ENCODE measurements around the gene ADCY2.

The ADCY2 gene

GRCh38 chr5:7495131-7495517, 99.2 kb downstream of the ADCY2 start:
- Histone ChIP-seq H3K36me3 (replicated peaks; ENCODE audit: low read depth, low read length) (no peaks in the 10 kb centered on the region), H2AFZ (ENCODE audit: low read depth, low read length) (no peak overlapping the region), H4K20me1 (ENCODE audit: insufficient read depth, low read length) (no peaks in the 10 kb centered on the region), H3K4me2 (ENCODE audit: low read length) (no peak overlapping the region), H3K9ac (ENCODE audit: low read length) (no peak overlapping the region), H3K4me3 (ENCODE audit: low read length) (no peak overlapping the region), H3K4me1 (ENCODE audit: low read length) (no peaks in the 10 kb centered on the region), H3K27me3 (ENCODE audit: low read depth, low read length) (no peaks in the 10 kb centered on the region), H3K27ac (ENCODE audit: low read length) (no peak overlapping the region), H3K79me2 (ENCODE audit: low read length) (no peaks in the 10 kb centered on the region), H3K9me3 (ENCODE audit: insufficient read depth, low read length) (no peaks in the 10 kb centered on the region)
- TF ChIP-seq CTCF (IDR thresholded peaks at IDR 0.05; ENCODE audit: low read depth, low read length) (no peak), EZH2phosphoT487 (IDR thresholded peaks at IDR 0.05; ENCODE audit: low read depth) (no peak)

GRCh38 chr5:7500256-7500655, 104.3 kb downstream of the ADCY2 start:
- no peaks in the 10 kb centered on the region for H4K20me1 ChIP-seq (ENCODE audit: insufficient read depth, low read length)
- no peaks in the 10 kb centered on the region for H3K36me3 ChIP-seq (replicated peaks; ENCODE audit: low read depth, low read length)
- no peak overlapping the region for H3K9ac ChIP-seq (ENCODE audit: low read length)
- H3K27ac ChIP-seq (ENCODE audit: low read length): no peak overlapping the region
- H3K4me1 ChIP-seq (ENCODE audit: low read length): no peaks in the 10 kb centered on the region
- no peaks in the 10 kb centered on the region for H3K27me3 ChIP-seq (ENCODE audit: low read depth, low read length)
- TF ChIP-seq CTCF (IDR thresholded peaks at IDR 0.05; ENCODE audit: low read depth, low read length): no peak
- H3K4me3 ChIP-seq (ENCODE audit: low read length): no peak overlapping the region
- H3K9me3 ChIP-seq (ENCODE audit: insufficient read depth, low read length): no peaks in the 10 kb centered on the region
- H2AFZ ChIP-seq (ENCODE audit: low read depth, low read length): no peak overlapping the region
- no peak overlapping the region for H3K4me2 ChIP-seq (ENCODE audit: low read length)
- no peaks in the 10 kb centered on the region for H3K79me2 ChIP-seq (ENCODE audit: low read length)

- Histone ChIP-seq H3K79me2 (ENCODE audit: low read length) (no peaks in the 10 kb centered on the region), H3K4me1 (ENCODE audit: low read length) (no peaks in the 10 kb centered on the region), H3K27ac (ENCODE audit: low read length) (no peak overlapping the region), H3K9me3 (ENCODE audit: insufficient read depth, low read length) (no peaks in the 10 kb centered on the region), H3K4me3 (ENCODE audit: low read length) (no peak overlapping the region), H4K20me1 (ENCODE audit: insufficient read depth, low read length) (no peaks in the 10 kb centered on the region), H3K9ac (ENCODE audit: low read length) (no peak overlapping the region), H3K4me2 (ENCODE audit: low read length) (no peak overlapping the region), H2AFZ (ENCODE audit: low read depth, low read length) (no peak overlapping the region), H3K27me3 (ENCODE audit: low read depth, low read length) (no peaks in the 10 kb centered on the region), H3K36me3 (replicated peaks; ENCODE audit: low read depth, low read length) (no peaks in the 10 kb centered on the region)
- no peak for TF ChIP-seq EZH2phosphoT487 (IDR thresholded peaks at IDR 0.05; ENCODE audit: low read depth)
- no peak for TF ChIP-seq CTCF (IDR thresholded peaks at IDR 0.05; ENCODE audit: low read depth, low read length)
Measured at GRCh38 chr5:7501061-7501460, 105.1 kb downstream of the ADCY2 start.

GRCh38 chr5:7503564-7503963, 107.6 kb downstream of the ADCY2 start:
- Histone ChIP-seq H3K4me2 (ENCODE audit: low read length) (no peak overlapping the region), H3K79me2 (ENCODE audit: low read length) (no peaks in the 10 kb centered on the region), H3K9me3 (ENCODE audit: insufficient read depth, low read length) (no peaks in the 10 kb centered on the region), H3K4me1 (ENCODE audit: low read length) (no peaks in the 10 kb centered on the region), H4K20me1 (ENCODE audit: insufficient read depth, low read length) (no peaks in the 10 kb centered on the region), H3K9ac (ENCODE audit: low read length) (no peak overlapping the region), H3K27ac (ENCODE audit: low read length) (no peak overlapping the region), H3K27me3 (ENCODE audit: low read depth, low read length) (no peaks in the 10 kb centered on the region), H3K4me3 (ENCODE audit: low read length) (no peak overlapping the region), H3K36me3 (replicated peaks; ENCODE audit: low read depth, low read length) (no peaks in the 10 kb centered on the region), H2AFZ (ENCODE audit: low read depth, low read length) (no peak overlapping the region)
- TF ChIP-seq CTCF (IDR thresholded peaks at IDR 0.05; ENCODE audit: low read depth, low read length): no peak
- no peak for TF ChIP-seq EZH2phosphoT487 (IDR thresholded peaks at IDR 0.05; ENCODE audit: low read depth)

Data from OCI-LY3 (cell line).